Measurements from ENCODE around the gene PHACTR1.

GRCh38 chr6:13001927-13002326, 285.4 kb downstream of the PHACTR1 start:
- TF ChIP-seq, protein P1, sequence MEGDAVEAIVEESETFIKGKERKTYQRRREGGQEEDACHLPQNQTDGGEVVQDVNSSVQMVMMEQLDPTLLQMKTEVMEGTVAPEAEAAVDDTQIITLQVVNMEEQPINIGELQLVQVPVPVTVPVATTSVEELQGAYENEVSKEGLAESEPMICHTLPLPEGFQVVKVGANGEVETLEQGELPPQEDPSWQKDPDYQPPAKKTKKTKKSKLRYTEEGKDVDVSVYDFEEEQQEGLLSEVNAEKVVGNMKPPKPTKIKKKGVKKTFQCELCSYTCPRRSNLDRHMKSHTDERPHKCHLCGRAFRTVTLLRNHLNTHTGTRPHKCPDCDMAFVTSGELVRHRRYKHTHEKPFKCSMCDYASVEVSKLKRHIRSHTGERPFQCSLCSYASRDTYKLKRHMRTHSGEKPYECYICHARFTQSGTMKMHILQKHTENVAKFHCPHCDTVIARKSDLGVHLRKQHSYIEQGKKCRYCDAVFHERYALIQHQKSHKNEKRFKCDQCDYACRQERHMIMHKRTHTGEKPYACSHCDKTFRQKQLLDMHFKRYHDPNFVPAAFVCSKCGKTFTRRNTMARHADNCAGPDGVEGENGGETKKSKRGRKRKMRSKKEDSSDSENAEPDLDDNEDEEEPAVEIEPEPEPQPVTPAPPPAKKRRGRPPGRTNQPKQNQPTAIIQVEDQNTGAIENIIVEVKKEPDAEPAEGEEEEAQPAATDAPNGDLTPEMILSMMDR (IDR thresholded peaks at IDR 0.05) = no peak
- no peak for TF ChIP-seq ZNF423 (CRISPR knock-in tag; IDR thresholded peaks at IDR 0.05)

Data from WTC11 (cell line).